ENCODE measurements around the gene NHLRC4.

Gene NHLRC4

DNA sequence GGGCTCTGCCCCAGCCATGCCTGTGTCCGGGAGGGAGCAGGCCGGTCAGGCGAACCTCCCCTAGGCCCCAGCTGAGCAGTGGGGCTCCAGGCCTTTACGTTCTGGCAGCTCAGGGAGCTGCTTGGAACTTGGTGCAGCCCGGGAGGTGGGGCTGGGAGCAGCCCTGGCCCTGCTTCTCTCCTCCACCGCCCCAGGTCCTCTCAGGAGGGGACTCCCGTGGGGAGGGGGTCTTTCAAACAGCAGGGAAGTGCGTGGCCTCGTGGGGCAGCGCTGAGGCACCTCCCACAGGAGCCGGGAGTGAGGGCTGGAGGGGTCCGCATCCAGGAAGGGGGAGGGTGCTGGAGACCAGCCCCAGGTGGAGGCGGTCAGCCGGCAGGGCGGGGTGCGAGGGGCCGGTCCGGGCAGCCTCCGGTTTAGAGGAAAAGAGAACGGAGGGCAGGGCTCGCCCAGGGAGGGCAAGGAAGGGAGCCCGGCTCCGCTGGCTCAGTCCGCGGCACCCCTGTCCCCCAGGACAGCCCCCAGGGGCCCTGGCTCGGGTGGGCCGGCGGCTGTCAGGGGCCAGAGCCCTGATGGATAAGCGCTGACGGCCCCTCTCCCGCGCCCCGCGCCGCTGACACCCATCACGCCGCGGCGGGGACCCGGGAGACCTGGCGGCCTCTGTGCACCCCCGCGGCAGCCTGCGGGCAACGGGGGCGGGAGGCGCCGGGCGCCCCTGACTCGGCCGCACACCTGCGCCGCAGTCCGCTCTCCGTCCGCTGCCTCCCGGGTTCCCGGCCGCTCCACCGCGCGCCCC, 7.2 kb upstream of the NHLRC4 start:
- peaks cover 25% of the 10 kb centered on the region for H3K27me3 ChIP-seq
- no peak for DNase-seq

DNA sequence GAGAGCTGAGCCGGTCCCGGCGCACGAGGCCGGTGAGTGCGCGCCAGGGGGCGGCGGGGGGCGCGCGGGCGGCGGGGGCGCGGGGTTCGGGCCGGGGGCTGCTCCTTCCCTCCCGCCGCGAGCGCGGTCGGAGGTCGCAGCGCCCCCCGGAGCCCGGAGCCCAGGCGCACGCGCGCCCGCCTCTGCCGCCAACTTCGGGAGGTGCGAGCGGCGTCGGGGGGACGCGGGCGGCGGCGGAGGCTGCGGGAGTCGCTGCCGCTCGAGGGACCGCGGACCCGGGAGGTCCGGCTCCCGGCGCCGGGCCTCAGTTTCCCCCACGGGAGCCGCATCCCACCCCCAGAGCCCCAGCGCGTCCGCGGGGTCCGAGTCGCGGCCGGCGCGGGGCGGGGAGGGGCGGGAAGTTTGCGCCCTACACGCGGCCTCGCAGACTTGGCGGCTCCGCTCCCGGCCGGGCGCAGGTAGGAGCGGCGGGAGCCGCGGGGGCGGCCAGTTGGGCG, 6.6 kb upstream of the NHLRC4 start, which contains the start of gene PRR35:
Gene PRR35, plus strand, starts transcription at position 191 of the 497 bp plus-strand sequence. CDS start 2,901 bp downstream, outside the sequence.
- peaks cover 16% of the 10 kb centered on the region for H3K4me1 ChIP-seq

More for the DNA sequence above, 7.2 kb upstream of the NHLRC4 start:
- Histone ChIP-seq H3K4me1 (peaks cover 16% of the 10 kb centered on the region), H3K36me3 (peaks cover under 1% of the 10 kb centered on the region; the same call in 1 of the 2 replicates), H3K9me3 (no peaks in the 10 kb centered on the region), H3K4me3 (ENCODE audit: low read depth, low read length) (no peak overlapping the region)
- TF ChIP-seq, protein P1, sequence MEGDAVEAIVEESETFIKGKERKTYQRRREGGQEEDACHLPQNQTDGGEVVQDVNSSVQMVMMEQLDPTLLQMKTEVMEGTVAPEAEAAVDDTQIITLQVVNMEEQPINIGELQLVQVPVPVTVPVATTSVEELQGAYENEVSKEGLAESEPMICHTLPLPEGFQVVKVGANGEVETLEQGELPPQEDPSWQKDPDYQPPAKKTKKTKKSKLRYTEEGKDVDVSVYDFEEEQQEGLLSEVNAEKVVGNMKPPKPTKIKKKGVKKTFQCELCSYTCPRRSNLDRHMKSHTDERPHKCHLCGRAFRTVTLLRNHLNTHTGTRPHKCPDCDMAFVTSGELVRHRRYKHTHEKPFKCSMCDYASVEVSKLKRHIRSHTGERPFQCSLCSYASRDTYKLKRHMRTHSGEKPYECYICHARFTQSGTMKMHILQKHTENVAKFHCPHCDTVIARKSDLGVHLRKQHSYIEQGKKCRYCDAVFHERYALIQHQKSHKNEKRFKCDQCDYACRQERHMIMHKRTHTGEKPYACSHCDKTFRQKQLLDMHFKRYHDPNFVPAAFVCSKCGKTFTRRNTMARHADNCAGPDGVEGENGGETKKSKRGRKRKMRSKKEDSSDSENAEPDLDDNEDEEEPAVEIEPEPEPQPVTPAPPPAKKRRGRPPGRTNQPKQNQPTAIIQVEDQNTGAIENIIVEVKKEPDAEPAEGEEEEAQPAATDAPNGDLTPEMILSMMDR (IDR thresholded peaks at IDR 0.05; ENCODE audit: low read depth, low read length), result no peak

DNA sequence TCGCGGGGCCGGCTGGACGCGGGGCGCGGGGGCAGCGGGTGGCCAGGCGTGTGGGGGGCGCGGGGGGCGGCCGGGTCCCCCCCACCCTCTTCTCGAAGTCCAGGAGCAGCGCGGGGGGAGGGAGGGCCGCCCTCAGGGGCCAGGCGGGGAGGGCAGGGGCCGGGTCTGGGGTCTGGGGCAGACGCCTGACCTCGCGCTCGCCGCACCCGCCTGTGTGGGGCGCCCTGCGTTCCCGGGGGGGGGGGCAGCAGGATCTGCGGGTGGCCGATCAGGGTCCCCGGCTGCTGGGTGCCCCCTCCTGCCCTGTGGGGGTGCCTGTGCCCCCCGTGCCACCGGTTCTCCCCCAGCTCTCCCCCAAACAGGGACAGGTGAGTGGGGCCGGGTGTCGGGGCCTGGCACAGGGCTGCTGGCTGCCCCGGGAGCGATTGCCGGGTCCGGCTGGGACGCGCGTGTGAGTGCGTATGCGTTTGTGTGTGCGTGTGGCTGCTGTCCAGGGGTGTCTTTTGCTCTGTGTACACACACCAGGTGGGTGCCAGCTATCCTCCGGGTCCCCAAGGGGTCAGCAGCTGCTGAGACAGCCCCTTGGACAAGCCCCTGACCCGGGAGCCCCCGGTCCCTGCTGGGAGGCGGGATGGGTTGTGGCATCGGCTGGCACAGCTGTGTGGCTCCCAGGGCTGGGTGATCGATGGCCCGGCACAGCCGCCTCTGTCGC, 5.9 kb upstream of the NHLRC4 start:
- TF ChIP-seq, protein P1 (IDR thresholded peaks at IDR 0.05; ENCODE audit: low read depth, low read length), result no peak
- H3K4me3 ChIP-seq (ENCODE audit: low read depth, low read length), result no peak overlapping the region
- no peaks in the 10 kb centered on the region for H3K36me3 ChIP-seq
- no peak for DNase-seq
- no peaks in the 10 kb centered on the region for H3K9me3 ChIP-seq
- H3K27me3 ChIP-seq, result peaks cover 25% of the 10 kb centered on the region
- H3K4me1 ChIP-seq, result peaks cover 14% of the 10 kb centered on the region

More for the DNA sequence above, 6.6 kb upstream of the NHLRC4 start, which contains the start of gene PRR35:
- H3K9me3 ChIP-seq, result no peaks in the 10 kb centered on the region
- TF ChIP-seq, protein P1 (IDR thresholded peaks at IDR 0.05; ENCODE audit: low read depth, low read length), result no peak
- H3K27me3 ChIP-seq, result peaks cover 25% of the 10 kb centered on the region
- no peak within 1 kb of the TSS for H3K4me3 ChIP-seq (ENCODE audit: low read depth, low read length)
- no peaks in the 10 kb centered on the region for H3K36me3 ChIP-seq
- DNase-seq, result no peak

DNA sequence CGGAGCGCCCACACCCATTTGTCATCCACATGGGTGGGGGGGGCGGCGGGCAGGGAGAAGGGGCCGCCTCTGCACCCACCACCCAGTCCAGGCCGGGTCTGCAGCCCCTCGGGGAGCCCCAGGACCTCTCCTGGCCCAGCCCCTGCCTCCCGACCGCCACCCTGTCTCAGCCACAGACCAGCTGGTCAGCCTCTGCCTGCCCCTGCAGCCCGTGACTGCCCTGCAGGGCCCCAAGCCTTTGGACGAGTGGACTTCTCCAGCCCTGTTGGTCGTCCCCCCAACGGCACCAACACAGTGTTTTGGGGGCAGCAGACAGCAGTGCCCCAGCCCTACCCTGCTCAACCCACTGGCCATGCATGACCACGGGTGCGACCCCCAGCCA, 5.4 kb upstream of the NHLRC4 start:
- H3K4me3 ChIP-seq (ENCODE audit: low read depth, low read length), result no peak overlapping the region
- H3K27me3 ChIP-seq, result peaks cover 25% of the 10 kb centered on the region
- DNase-seq, result no peak
- no peaks in the 10 kb centered on the region for H3K36me3 ChIP-seq
- H3K4me1 ChIP-seq, result peaks cover 13% of the 10 kb centered on the region
- TF ChIP-seq, protein P1 (IDR thresholded peaks at IDR 0.05; ENCODE audit: low read depth, low read length), result no peak
- no peaks in the 10 kb centered on the region for H3K9me3 ChIP-seq

DNA sequence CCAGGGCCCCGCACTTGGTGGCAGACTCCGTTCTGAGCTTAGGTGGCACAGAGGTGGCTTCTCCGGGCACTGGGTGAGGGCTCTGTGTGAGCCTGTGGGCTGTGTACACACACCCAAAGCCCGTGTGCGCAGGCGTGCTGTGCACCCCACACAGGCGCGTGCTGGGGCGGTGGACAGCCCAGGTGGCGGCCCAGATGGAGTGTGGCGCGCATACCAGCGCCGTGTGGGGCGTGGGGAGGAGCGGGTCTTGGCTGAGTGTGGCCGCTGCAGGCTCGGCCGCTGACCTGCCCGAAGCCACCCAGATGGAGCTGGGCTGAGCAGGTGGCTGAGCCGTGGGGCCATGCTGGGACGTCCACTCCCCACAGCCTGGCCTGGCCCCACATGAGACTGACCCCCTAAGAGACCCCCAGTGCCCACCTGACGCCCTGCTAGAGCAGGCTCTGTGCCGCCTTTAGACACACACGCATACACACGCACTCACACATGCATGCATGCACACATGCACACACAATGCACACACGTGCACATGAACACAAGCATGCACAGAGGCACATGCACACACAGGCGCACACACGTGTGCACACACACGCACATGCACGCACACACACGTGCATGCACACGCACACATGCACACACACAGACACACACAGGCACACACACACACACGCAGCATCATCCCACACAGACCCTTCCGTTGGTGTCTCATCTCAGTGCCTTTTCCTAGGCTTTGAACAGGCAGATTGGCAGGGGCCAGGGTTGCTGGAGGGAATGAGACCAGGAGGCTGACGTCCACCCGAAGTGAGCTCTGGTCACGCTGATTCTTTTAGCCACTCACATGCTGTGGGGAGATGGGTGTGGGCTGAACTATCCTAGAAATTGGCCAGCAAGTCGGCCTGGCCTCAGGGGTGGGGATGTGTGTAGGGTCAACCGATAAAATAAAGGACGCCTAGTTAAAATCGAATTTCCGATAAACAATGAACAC, 4.6 kb upstream of the NHLRC4 start:
- Histone ChIP-seq H3K36me3 (no peaks in the 10 kb centered on the region), H3K9me3 (no peaks in the 10 kb centered on the region), H3K4me1 (peaks cover 19% of the 10 kb centered on the region), H3K4me3 (ENCODE audit: low read depth, low read length) (no peak overlapping the region), H3K27me3 (peaks cover 25% of the 10 kb centered on the region)
- DNase-seq, result no peak
- TF ChIP-seq, protein P1 (IDR thresholded peaks at IDR 0.05; ENCODE audit: low read depth, low read length), result no peak

Data from BE2C (cell line).